Stimulated activated CD4-positive, alpha-beta T cell treated with anti-CD3 and anti-CD28 coated beads, Interleukin-4, amount 100 ng/mL, for 1 hour (primary cell): ENCODE measurements around the gene CYB5D1.
"Not testable (repeated sequence)": the region's sequence is repeated elsewhere in the genome, so short reads cannot be mapped to it uniquely, and the experiment has no call there.

Experiments used
- DNase-seq: peaks from one replicate; pipeline ENCODE4 v3.0.0-alpha.2; 2020

CYB5D1 gene

DNA sequence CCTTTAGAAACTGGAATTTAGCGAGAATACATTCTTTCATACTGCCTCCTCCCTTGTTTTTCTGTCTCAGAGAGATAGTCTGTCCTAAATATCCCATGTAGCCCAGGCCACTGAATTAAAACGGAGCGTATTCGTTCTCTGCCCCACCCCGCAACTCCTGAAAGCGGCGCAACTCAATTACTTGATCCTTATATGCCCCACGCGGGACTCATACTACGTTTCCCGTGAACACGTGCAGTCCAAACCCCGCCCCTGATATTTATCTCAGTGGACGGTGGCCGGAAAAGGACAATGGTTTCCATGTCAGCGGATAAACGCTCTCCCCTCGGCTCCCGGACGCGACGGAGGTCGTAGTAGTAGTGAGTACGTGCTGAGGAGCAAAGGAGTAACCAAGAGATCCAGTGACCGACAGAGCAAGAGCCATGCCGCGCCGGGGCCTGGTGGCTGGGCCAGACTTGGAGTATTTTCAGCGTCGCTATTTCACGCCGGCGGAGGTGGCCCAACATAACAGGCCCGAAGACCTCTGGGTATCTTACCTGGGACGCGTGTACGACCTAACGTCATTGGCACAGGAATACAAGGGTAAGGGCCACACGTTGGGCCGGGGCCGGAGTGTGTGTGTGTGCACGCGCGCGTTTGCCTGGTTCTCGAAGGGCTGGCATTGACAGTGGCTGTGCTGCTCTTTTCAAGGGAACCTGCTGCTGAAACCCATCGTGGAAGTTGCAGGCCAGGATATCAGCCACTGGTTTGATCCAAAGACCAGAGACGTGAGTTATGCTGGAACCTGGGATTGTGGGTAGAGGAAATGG is at the start of gene CYB5D1:
Gene CYB5D1, plus strand, starts transcription at position 291 of the 809 bp plus-strand sequence. Its CDS starts 132 bp downstream, at position 423.
- peak; percentile 81 for DNase-seq

DNA sequence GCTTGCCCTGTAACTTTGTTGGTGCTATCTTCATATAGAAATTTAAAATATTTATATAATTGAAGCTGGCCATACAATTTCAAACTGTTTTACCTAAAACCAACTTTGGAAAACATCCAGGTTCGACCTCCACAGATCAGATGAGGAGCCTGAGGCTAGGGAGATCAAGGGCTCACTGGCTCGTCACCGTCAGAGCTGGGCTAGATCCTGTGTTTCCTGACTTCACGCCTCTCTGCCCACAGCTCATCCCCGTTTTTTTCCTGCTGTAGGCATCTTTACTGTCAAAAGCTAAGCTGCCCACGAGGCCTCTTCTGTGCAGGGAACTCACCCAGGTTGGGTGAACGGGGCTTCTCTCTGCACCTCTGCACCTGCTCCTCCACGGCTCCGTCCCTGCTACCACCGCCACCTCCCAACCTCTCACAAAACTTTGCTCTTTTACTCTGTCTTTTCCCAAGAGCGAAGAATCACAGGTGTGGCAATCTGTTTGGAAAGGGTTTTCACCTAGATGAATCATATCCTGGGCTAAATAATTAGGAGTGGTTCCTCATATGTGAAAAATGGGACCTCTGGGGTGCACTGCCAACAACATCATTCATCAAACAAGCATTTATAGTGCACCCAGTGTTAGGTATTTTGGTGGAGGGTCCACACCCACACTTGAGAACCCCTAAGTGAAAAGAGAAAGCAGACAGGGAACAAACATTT is 48.6 kb upstream of the CYB5D1 start:
- no peak for DNase-seq

- DNase-seq, result not testable (repeated sequence)
These were observed 47.9 kb upstream of the CYB5D1 start for GRCh38 chr17:7809791-7810343.

DNA sequence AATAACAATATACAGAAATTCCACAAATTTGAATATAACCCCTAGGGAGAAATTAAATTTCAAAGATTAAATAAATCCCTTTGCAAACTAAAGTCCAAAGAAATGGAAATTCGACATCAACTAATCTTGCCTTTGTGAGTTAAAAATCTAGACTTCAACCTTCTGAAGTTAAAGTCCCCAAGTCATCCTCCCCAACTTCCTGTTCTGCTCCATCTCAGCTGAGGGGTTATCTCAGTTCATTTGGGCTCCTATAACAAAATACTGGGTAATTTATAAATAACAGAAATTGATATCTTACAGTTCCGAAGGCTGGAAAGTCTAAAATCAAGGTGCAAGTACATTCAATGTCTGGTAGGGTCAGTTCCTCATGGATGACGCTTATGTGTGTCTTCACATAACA is 46.6 kb upstream of the CYB5D1 start:
- DNase-seq, result no peak

DNA sequence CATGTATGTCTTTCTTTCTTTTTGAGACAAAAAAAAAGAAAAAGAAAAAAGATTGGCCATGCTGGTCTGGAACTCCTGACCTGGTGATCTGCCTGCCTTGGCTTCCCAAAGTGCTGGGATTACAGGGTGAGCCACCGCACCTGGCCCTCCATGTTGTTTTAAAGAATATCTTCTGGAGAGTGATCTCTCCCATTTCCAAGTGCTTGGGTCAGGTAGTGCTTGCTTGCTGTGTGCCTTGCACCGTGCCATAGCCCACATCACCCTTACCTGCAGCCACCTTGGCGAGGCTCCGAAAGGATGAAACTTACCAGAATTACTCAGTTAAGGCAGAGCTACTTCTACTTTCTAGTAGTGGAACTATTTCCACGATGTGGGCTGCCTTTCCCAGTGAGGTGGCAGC is 42.8 kb upstream of the CYB5D1 start:
- no peak for DNase-seq

GRCh38 chr17:7816926-7817642 is 40.7 kb upstream of the CYB5D1 start:
- DNase-seq, result no peak

GRCh38 chr17:7817643-7817964 is 40.2 kb upstream of the CYB5D1 start:
- DNase-seq, result no peak

- DNase-seq, result no peak
These were observed 39.8 kb upstream of the CYB5D1 start for GRCh38 chr17:7818026-7818425.

GRCh38 chr17:7818746-7819645 is 38.8 kb upstream of the CYB5D1 start:
- DNase-seq, result no peak

- DNase-seq, result no peak
These were observed 37.6 kb upstream of the CYB5D1 start for GRCh38 chr17:7820231-7820630.

DNA sequence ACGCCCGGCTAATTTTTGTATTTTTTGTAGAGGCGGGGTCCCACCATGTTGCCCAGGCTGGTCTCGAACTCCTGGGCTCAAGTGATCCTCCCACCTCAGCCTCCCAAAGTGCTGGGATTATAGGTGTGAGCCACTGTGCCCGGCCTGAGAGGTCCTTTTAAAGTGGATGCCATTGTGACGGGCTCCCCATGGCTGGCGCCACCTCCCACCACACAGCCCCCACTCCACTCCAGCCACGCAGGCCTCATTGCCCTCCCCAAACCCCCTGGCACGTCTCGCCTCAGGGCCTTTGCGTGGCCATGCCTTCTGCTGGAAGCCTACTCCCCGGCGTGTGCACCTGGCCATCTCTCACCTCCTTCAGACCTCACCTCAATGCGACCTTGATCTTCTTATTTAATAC is 35.7 kb upstream of the CYB5D1 start:
- no peak for DNase-seq

DNA sequence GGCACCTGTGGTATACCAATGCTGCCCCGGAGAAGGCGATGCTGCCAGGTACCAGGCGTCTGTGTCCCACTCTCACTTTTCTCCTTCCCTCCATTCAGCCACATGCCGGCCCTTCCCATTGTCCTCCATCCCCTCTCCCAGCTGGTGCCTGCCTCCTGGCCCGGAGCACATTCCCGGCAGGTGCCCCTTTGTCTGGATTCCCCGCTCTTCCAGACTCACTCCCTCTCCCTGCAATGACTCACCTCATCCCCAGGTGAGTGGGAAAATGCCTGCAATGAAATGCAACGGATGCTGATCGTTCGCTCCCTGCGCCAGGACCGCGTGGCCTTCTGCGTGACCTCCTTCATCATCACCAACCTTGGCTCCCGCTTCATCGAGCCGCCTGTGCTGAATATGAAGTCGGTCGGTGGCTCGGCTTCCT is 34.2 kb upstream of the CYB5D1 start:
- no peak for DNase-seq

GRCh38 chr17:7824021-7824924 is 33.5 kb upstream of the CYB5D1 start:
- DNase-seq, result no peak

DNA sequence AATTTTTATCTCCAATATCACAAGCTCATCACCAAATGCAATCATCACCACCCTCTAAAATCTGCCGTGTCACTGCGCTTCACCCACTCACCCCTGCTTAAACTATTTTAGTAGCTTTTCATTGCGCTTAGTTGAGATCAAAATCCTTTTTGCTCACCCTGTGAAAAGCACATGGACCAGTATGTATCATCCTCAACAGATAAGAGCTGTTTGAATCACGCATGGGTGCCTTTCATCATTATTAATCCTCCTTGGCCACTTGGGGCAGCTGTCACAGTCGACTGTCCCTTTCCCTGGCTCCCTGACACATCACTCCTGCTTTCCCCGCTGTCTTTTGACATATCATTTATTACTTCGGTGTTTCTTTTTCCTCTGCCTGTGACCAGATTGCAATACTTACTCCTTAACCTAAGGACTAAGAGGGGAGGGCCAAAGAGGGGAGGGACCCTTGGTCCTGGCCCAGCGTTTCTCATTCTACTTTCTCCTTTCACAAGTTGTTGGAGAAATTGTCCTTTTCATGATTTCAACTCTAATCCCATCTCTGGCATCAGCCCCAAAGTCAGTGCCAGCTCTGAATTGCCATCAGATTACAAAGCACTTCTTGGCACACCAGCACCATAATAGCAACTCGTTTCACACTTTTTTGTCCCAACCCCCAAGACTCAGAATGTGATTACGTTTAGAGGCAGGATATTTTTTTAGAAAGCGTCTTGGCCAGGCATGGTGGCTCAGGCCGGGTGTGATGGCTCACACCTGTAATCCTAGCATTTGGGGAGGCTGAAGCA is 32.4 kb upstream of the CYB5D1 start:
- DNase-seq, result no peak

GRCh38 chr17:7830616-7831015 is 27.2 kb upstream of the CYB5D1 start:
- no peak for DNase-seq

DNA sequence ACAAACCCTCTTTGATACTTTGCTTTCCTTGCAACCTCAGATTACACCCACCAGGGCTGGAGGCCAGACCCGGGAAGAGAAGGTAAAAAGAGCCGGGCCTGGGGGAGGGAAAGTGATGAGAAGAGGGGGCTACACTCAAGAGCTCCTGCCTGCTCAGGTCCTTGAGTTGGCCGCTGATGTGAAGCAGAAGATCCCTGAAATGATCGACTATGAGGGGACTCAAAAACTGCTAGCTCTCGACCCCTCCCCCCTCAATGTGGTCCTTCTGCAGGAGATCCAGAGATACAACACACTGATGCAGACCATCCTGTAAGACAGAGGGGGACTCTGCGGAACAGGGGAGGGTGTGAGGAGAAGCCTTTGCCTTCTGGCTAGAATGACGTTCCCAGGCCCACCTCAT is 26.6 kb upstream of the CYB5D1 start:
- no peak for DNase-seq

- DNase-seq, result no peak
These were observed 25.4 kb upstream of the CYB5D1 start for GRCh38 chr17:7832431-7832830.

- no peak for DNase-seq
These were observed 24.6 kb upstream of the CYB5D1 start for GRCh38 chr17:7833011-7833794.

DNA sequence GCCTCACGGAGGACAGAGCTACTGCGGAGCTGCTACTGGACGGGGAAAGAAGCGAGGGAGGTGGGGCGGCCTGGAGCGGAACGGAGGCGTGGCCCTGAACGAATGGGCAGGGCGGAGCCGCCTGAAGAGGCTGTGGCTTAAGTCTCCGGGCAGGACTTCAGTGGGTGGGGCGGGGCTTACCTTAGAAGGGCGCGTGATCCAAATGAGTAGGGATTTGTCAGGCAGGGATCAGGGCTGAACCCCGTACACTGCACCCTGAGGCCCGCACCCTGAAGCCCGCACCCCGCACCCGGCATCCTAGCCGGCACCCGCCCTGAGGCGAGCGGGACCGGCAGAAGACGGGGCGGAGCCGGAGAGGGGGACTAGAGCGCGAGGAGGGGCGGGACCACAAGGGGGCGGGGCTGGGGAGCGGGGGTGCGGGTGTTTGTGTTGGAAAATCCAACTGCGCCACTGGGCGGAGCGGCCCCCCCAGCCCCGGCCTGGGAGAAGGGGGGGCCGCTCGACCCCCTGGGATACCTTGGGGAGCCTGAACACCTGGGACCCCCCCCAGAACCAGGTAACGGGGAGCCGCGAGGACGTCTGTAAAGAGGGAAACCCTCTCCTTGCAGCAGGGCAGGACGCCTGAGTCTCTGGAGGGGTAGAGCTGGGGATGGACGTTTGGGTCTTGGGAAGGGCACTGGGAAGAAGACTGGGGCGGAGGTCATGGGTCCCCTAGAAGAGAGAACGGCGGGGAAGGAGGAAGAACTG is 23.8 kb upstream of the CYB5D1 start, which contains the start of gene KDM6B:
Gene KDM6B, plus strand, starts transcription at position 423 of the 747 bp plus-strand sequence. CDS start 11,338 bp downstream, outside the sequence.
- peak; percentile 85 for DNase-seq
